GM13977 (cell line): Measurements from ENCODE around the gene HS1BP3.
A peak's percentile ranks its signal among the peaks of the same experiment; 100 is the strongest.

Experiments
- DNase-seq: peaks from one replicate; pipeline ENCODE4 v3.0.0; 2012; ENCODE audit warnings: low spot score
- CTCF ChIP-seq: IDR thresholded peaks from 2 replicates; pipeline ENCODE4 v1.5.1; 2012; ENCODE audit warnings: mild to moderate bottlenecking, control low read depth; ENCODE audit not compliant: insufficient read depth; ENCODE audit errors: extremely low read depth, missing control alignments
- in situ Hi-C: fragments of 300-500 bp; cut with MboI; formaldehyde crosslinking; loops from one replicate; pipeline ENCODE4 v1.12.0; 2022; ENCODE audit warnings: low sequenced_read_pairs, low pct_unique_long_range_greater_than_20kb, mixed read lengths, inconsistent platforms; ENCODE audit not compliant: unreplicated experiment

The HS1BP3 gene

GRCh38 chr2:20579866-20580265 is 71.0 kb downstream of the HS1BP3 start:
- in situ Hi-C loops, result no loop called here
- no peak for DNase-seq
- no peak for TF ChIP-seq CTCF

GRCh38 chr2:20578895-20579825 is 71.7 kb downstream of the HS1BP3 start:
- in situ Hi-C loops, result no loop called here
- peak; percentile 63 for DNase-seq
- no peak for TF ChIP-seq CTCF

GRCh38 chr2:20578266-20578894 is 72.5 kb downstream of the HS1BP3 start:
- no peak for DNase-seq
- TF ChIP-seq CTCF, result no peak
- in situ Hi-C loops, result no loop called here

- in situ Hi-C loops, result no loop called here
- no peak for DNase-seq
- TF ChIP-seq CTCF, result no peak
Observed at GRCh38 chr2:20577495-20578235, 73.2 kb downstream of the HS1BP3 start.

GRCh38 chr2:20576598-20577115 is 74.2 kb downstream of the HS1BP3 start:
- in situ Hi-C loops, result no loop called here
- DNase-seq, result peak; percentile 78
- no peak for TF ChIP-seq CTCF

GRCh38 chr2:20575935-20576597 is 74.8 kb downstream of the HS1BP3 start:
- DNase-seq, result no peak
- no peak for TF ChIP-seq CTCF
- in situ Hi-C loops, result no loop called here
